Measurements from ENCODE around the gene ANKRD33B. TPM values are rescaled to one million over a fixed set of nuclear protein-coding genes. Genes with fewer than 3 reads are reported as not detected.

The ANKRD33B gene
- polyA plus RNA-seq, 1 donor (not counting 4 experiments of a cell fraction or from before 2014, with no cell fraction given) = 1.9 TPM

GRCh38 chr5:10585518-10585915 lies 21.6 kb downstream of the ANKRD33B start:
- no peaks in the 10 kb centered on the region for H4K20me1 ChIP-seq (ENCODE audit: control insufficient read depth, extremely low read depth, insufficient read depth, low read length)
- H3K27ac ChIP-seq (ENCODE audit: control insufficient read depth, insufficient read depth, low read length) = no peak overlapping the region
- H3K27me3 ChIP-seq (ENCODE audit: control insufficient read depth, extremely low read depth, insufficient read depth, low read length) = no peaks in the 10 kb centered on the region
- H3K79me2 ChIP-seq (ENCODE audit: control insufficient read depth, insufficient read depth, low read length) = peaks cover 1% of the 10 kb centered on the region
- no peaks in the 10 kb centered on the region for H3K36me3 ChIP-seq (ENCODE audit: control insufficient read depth in 2 of 2, extremely low read depth in 1 of 2, insufficient read depth in 2 of 2, low read length in 2 of 2)
- H3K4me3 ChIP-seq (ENCODE audit: control insufficient read depth in 2 of 3, extremely low read depth in 1 of 3, insufficient read depth in 2 of 3, low read depth in 1 of 3, low read length in 3 of 3) = no peak overlapping the region
- peaks cover 3% of the 10 kb centered on the region for H3K4me1 ChIP-seq (ENCODE audit: control insufficient read depth, extremely low read depth, insufficient read depth, low read length)
- TF ChIP-seq CTCF (optimal IDR thresholded peaks at IDR 0.05 in 1 of 3, IDR thresholded peaks at IDR 0.05 in 1 of 3, conservative IDR thresholded peaks at IDR 0.05 in 1 of 3; ENCODE audit: extremely low read depth in 1 of 3, insufficient read depth in 2 of 3, low read length in 3 of 3) (no peak), EZH2 (IDR thresholded peaks at IDR 0.05; ENCODE audit: low read length) (no peak)
- FAIRE-seq = no peak
- no peak for DNase-seq (ENCODE audit: low read depth, low spot score)
- H3K4me2 ChIP-seq (ENCODE audit: control insufficient read depth, extremely low read depth, insufficient read depth, low read depth, low read length) = no peak overlapping the region
- H3K9me3 ChIP-seq (ENCODE audit: control insufficient read depth, low read depth, low read length) = no peaks in the 10 kb centered on the region
- no peak overlapping the region for H3K9ac ChIP-seq (ENCODE audit: control insufficient read depth, extremely low read depth, insufficient read depth, low read length)
- no peak overlapping the region for H2AFZ ChIP-seq (ENCODE audit: control insufficient read depth, low read length)
- dilution Hi-C loops (cut with MboI; ENCODE audit: extremely low pct_ligation_motif_present, low sequenced_read_pairs) = no loop called here
- H3K9me1 ChIP-seq (ENCODE audit: control insufficient read depth, extremely low read depth, insufficient read depth, low read length) = peaks cover 2% of the 10 kb centered on the region

GRCh38 chr5:10586008-10586407 lies 22.1 kb downstream of the ANKRD33B start:
- FAIRE-seq (no peak), DNase-seq (ENCODE audit: low read depth, low spot score) (no peak)
- peaks cover 2% of the 10 kb centered on the region for H3K9me1 ChIP-seq (ENCODE audit: control insufficient read depth, extremely low read depth, insufficient read depth, low read length)
- dilution Hi-C loops (cut with MboI; ENCODE audit: extremely low pct_ligation_motif_present, low sequenced_read_pairs) = no loop called here
- H3K36me3 ChIP-seq (ENCODE audit: control insufficient read depth in 2 of 2, extremely low read depth in 1 of 2, insufficient read depth in 2 of 2, low read length in 2 of 2) = no peaks in the 10 kb centered on the region
- no peak overlapping the region for H2AFZ ChIP-seq (ENCODE audit: control insufficient read depth, low read length)
- peaks cover 8% of the 10 kb centered on the region for H3K4me1 ChIP-seq (ENCODE audit: control insufficient read depth, extremely low read depth, insufficient read depth, low read length)
- no peaks in the 10 kb centered on the region for H3K27me3 ChIP-seq (ENCODE audit: control insufficient read depth, extremely low read depth, insufficient read depth, low read length)
- H3K9me3 ChIP-seq (ENCODE audit: control insufficient read depth, low read depth, low read length) = no peaks in the 10 kb centered on the region
- no peak overlapping the region for H3K9ac ChIP-seq (ENCODE audit: control insufficient read depth, extremely low read depth, insufficient read depth, low read length)
- H3K79me2 ChIP-seq (ENCODE audit: control insufficient read depth, insufficient read depth, low read length) = peaks cover 1% of the 10 kb centered on the region
- H3K4me2 ChIP-seq (ENCODE audit: control insufficient read depth, extremely low read depth, insufficient read depth, low read depth, low read length) = no peak overlapping the region
- TF ChIP-seq CTCF (optimal IDR thresholded peaks at IDR 0.05 in 1 of 3, IDR thresholded peaks at IDR 0.05 in 1 of 3, conservative IDR thresholded peaks at IDR 0.05 in 1 of 3; ENCODE audit: extremely low read depth in 1 of 3, insufficient read depth in 2 of 3, low read length in 3 of 3) = no peak
- no peak for TF ChIP-seq EZH2 (IDR thresholded peaks at IDR 0.05; ENCODE audit: low read length)
- H3K4me3 ChIP-seq (ENCODE audit: control insufficient read depth in 2 of 3, extremely low read depth in 1 of 3, insufficient read depth in 2 of 3, low read depth in 1 of 3, low read length in 3 of 3) = no peak overlapping the region
- H4K20me1 ChIP-seq (ENCODE audit: control insufficient read depth, extremely low read depth, insufficient read depth, low read length) = no peaks in the 10 kb centered on the region
- no peak overlapping the region for H3K27ac ChIP-seq (ENCODE audit: control insufficient read depth, insufficient read depth, low read length)

Data from keratinocyte (primary cell).